MM.1S (cell line): ENCODE results near the gene NCF1.
"Not testable (repeated sequence)": the region's sequence is repeated elsewhere in the genome, so short reads cannot be mapped to it uniquely, and the experiment has no call there.

ENCODE experiments used
- DNase-seq: peaks from one replicate; pipeline ENCODE4 v3.0.0-alpha.2; 2015
- H2AFZ ChIP-seq: fragments of 300-600 bp; sonication (generic); 2 replicates; pipeline ENCODE4 v1.6.0; 2016; ENCODE audit warnings: antibody characterized with exemption, low read length
- H3F3A ChIP-seq: fragments of 300-600 bp; sonication (generic); 2 replicates; pipeline ENCODE4 v1.6.1; 2016; ENCODE audit warnings: mild to moderate bottlenecking, antibody characterized with exemption, low read length, moderate library complexity, mixed read lengths; ENCODE audit not compliant: insufficient read depth
- H3K27ac ChIP-seq: fragments of 300-600 bp; sonication (generic); 2 replicates; pipeline ENCODE4 v1.5.1; 2016; ENCODE audit warnings: mild to moderate bottlenecking, low read length
- H3K27me3 ChIP-seq: fragments of 300-600 bp; sonication (generic); replicated peaks from 2 replicates; pipeline ENCODE4 v1.6.0; 2016; ENCODE audit warnings: low read length; ENCODE audit not compliant: insufficient read depth
- H3K36me3 ChIP-seq: fragments of 300-600 bp; sonication (generic); replicated peaks from 2 replicates; pipeline ENCODE4 v1.6.1; 2016; ENCODE audit warnings: mild to moderate bottlenecking, low read length, mixed read lengths; ENCODE audit not compliant: insufficient read depth
- H3K4me1 ChIP-seq: fragments of 300-600 bp; sonication (generic); 2 replicates; pipeline ENCODE4 v1.6.1; 2016; ENCODE audit warnings: low read length, mixed read lengths
- H3K4me2 ChIP-seq: fragments of 300-600 bp; sonication (generic); 2 replicates; pipeline ENCODE4 v1.6.0; 2016; ENCODE audit warnings: low read depth, low read length
- H3K4me3 ChIP-seq: fragments of 300-600 bp; sonication (generic); 2 replicates; pipeline ENCODE4 v1.5.1; 2016; ENCODE audit warnings: low read length, mixed read lengths
- H3K79me2 ChIP-seq: fragments of 300-600 bp; sonication (generic); 2 replicates; pipeline ENCODE4 v1.6.1; 2016; ENCODE audit warnings: mixed run types, low read length, mixed read lengths
- H3K9ac ChIP-seq: fragments of 300-600 bp; sonication (generic); 2 replicates; pipeline ENCODE4 v1.6.1; 2016; ENCODE audit warnings: low read length, mixed read lengths
- H3K9me2 ChIP-seq: fragments of 300-600 bp; sonication (generic); replicated peaks from 2 replicates; pipeline ENCODE4 v1.6.1; 2016; ENCODE audit warnings: mild to moderate bottlenecking, low read length, mixed read lengths; ENCODE audit not compliant: insufficient read depth
- H3K9me3 ChIP-seq: fragments of 300-600 bp; sonication (generic); replicated peaks from 2 replicates; pipeline ENCODE4 v1.6.1; 2016; ENCODE audit warnings: mild to moderate bottlenecking, low read length, mixed read lengths; ENCODE audit not compliant: insufficient read depth
- H4K20me1 ChIP-seq: fragments of 300-600 bp; sonication (generic); 2 replicates; pipeline ENCODE4 v1.6.1; 2016; ENCODE audit warnings: mild to moderate bottlenecking, low read length, moderate library complexity, mixed read lengths; ENCODE audit not compliant: insufficient read depth
- EZH2 ChIP-seq: fragments of 300-600 bp; sonication (generic); optimal IDR thresholded peaks from 2 replicates; pipeline ENCODE3; 2017; ENCODE audit warnings: low read depth, mild to moderate bottlenecking, antibody characterized with exemption, low read length, mixed read lengths
- EZH2phosphoT487 ChIP-seq: fragments of 300-600 bp; sonication (generic); IDR thresholded peaks from 2 replicates; pipeline ENCODE4 v1.6.1; 2018; ENCODE audit warnings: antibody characterized with exemption, low read length
- TF ChIP-seq, protein P1 (sequence below): fragments of 300-600 bp; sonication (generic); IDR thresholded peaks from 2 replicates; pipeline ENCODE4 v1.5.1; 2016; ENCODE audit warnings: antibody characterized with exemption, low read length, mixed read lengths

NCF1 gene

DNA sequence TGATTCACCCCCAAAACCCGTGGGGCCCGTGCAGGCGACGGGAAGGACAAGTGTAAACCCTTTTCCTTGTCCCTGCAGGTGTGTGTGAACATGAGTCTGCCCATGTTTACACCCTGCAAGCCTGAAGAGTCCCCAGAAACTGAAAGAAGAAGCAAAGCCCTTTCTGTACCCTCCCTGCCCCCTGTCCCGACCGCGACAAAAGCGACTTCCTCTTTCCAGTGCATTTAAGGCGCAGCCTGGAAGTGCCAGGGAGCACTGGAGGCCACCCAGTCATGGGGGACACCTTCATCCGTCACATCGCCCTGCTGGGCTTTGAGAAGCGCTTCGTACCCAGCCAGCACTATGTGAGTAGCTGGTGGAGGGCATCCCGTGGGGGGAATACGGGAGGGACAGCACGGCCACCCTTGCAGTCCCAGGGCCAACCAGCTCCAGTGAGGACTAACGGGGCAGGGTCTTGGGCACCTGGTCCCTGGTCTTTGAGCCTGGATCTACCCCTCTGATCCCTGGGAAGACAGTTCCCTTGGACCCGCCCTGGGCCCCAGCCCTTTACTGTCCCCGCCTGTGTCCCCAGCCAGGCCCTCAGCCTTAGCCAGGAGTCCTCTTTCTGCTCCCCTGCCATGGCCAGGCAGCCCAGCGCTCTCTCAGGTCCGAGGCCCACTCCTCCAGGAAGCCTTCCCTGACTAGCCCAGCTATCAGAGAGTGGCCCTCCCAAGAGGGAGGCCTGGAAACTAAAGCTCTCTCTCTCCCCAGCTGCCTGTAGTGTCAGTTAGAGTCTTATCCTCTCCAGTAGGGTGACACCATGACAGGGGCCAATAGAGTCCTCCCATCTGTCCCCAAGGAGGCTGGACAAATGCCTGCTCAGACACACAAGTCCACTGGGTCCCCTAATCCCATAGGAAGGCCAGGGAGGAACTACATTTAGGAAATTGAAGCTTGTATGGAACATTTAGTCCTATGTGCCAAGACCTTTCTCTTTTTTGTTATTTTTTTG lies at the start of gene NCF1:
TSS of gene NCF1 (plus strand) at position 252 of the 991 bp plus-strand sequence. CDS start at position 273, 21 bp downstream.
- H3K9me2 ChIP-seq, H3K79me2 ChIP-seq, H3F3A ChIP-seq, H3K4me2 ChIP-seq, H4K20me1 ChIP-seq, H3K27ac ChIP-seq, H3K4me3 ChIP-seq, H3K4me1 ChIP-seq, H2AFZ ChIP-seq, H3K9ac ChIP-seq, H3K9me3 ChIP-seq, H3K36me3 ChIP-seq, H3K27me3 ChIP-seq, DNase-seq: not testable (repeated sequence)

- no peak for DNase-seq
- TF ChIP-seq EZH2 (no peak), EZH2phosphoT487 (no peak)
- TF ChIP-seq, protein P1, sequence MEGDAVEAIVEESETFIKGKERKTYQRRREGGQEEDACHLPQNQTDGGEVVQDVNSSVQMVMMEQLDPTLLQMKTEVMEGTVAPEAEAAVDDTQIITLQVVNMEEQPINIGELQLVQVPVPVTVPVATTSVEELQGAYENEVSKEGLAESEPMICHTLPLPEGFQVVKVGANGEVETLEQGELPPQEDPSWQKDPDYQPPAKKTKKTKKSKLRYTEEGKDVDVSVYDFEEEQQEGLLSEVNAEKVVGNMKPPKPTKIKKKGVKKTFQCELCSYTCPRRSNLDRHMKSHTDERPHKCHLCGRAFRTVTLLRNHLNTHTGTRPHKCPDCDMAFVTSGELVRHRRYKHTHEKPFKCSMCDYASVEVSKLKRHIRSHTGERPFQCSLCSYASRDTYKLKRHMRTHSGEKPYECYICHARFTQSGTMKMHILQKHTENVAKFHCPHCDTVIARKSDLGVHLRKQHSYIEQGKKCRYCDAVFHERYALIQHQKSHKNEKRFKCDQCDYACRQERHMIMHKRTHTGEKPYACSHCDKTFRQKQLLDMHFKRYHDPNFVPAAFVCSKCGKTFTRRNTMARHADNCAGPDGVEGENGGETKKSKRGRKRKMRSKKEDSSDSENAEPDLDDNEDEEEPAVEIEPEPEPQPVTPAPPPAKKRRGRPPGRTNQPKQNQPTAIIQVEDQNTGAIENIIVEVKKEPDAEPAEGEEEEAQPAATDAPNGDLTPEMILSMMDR, result no peak
- no peak overlapping the region for H2AFZ ChIP-seq
- no peaks in the 10 kb centered on the region for H3K36me3 ChIP-seq
- no peaks in the 10 kb centered on the region for H3K27me3 ChIP-seq
- H3K79me2 ChIP-seq, result no peaks in the 10 kb centered on the region
- no peaks in the 10 kb centered on the region for H3K9me2 ChIP-seq
- no peak overlapping the region for H3K4me2 ChIP-seq
- H3K9me3 ChIP-seq, result no peaks in the 10 kb centered on the region
- H3K27ac ChIP-seq, result no peak overlapping the region
- H3K9ac ChIP-seq, result no peak overlapping the region
- H3K4me3 ChIP-seq, result no peak overlapping the region
- no peaks in the 10 kb centered on the region for H3K4me1 ChIP-seq
- H3F3A ChIP-seq, result no peaks in the 10 kb centered on the region
- no peaks in the 10 kb centered on the region for H4K20me1 ChIP-seq
These were observed 48.0 kb upstream of the NCF1 start for GRCh38 chr7:74725840-74726239.

DNA sequence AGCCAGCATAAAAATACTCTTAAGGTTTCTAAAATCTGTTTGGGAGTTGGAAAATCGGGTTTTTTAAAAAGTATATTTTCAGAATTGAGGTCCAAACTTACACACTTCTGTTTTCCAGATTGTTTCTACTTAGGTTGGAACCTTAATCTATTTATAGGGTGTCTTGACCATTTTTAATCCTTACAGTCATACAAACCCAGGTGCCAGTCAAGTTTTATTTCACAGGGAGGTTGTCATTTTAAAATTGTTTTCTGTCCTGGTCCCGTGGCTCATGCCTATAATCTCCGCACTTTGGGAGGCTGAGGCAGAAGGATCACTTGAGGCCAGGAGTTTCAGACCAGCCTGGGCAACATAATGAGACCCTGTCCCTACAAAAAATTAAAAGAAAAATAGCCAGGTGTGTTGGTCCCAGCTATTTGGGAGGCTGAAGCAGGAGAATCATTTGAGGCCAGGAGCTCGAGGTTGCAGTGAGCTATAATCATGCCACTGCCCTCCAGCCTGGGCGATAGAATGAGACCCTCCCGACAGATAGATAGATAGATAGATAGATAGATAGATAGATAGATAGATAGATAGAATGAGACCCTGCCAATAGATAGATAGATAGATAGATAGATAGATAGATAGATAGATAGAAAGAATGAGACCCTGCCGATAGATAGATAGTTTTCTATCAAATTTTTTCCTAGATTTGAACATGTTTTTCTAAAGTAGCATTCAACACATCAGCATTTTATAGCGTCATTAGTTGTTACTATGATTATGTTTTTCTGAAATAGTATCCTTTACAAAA lies 47.3 kb upstream of the NCF1 start:
- H3K4me3 ChIP-seq, result no peak overlapping the region
- no peak overlapping the region for H3K27ac ChIP-seq
- H3K27me3 ChIP-seq, result no peaks in the 10 kb centered on the region
- H2AFZ ChIP-seq, result no peak overlapping the region
- H3K36me3 ChIP-seq, result no peaks in the 10 kb centered on the region
- no peak for DNase-seq
- no peaks in the 10 kb centered on the region for H3K79me2 ChIP-seq
- no peak overlapping the region for H3K4me2 ChIP-seq
- no peaks in the 10 kb centered on the region for H3K4me1 ChIP-seq
- no peaks in the 10 kb centered on the region for H3K9me3 ChIP-seq
- TF ChIP-seq EZH2 (no peak), EZH2phosphoT487 (no peak)
- TF ChIP-seq, protein P1, result no peak
- H3F3A ChIP-seq, result no peaks in the 10 kb centered on the region
- no peaks in the 10 kb centered on the region for H3K9me2 ChIP-seq
- H4K20me1 ChIP-seq, result no peaks in the 10 kb centered on the region
- no peak overlapping the region for H3K9ac ChIP-seq

- DNase-seq, H3K4me3 ChIP-seq, H3K36me3 ChIP-seq, H3K9me3 ChIP-seq, H3K79me2 ChIP-seq, H3F3A ChIP-seq, H3K9me2 ChIP-seq, H4K20me1 ChIP-seq, H3K4me1 ChIP-seq, H3K9ac ChIP-seq, H3K27ac ChIP-seq, H3K27me3 ChIP-seq, H3K4me2 ChIP-seq, H2AFZ ChIP-seq: not testable (repeated sequence)
These were observed 45.1 kb upstream of the NCF1 start for GRCh38 chr7:74728686-74729085.

DNA sequence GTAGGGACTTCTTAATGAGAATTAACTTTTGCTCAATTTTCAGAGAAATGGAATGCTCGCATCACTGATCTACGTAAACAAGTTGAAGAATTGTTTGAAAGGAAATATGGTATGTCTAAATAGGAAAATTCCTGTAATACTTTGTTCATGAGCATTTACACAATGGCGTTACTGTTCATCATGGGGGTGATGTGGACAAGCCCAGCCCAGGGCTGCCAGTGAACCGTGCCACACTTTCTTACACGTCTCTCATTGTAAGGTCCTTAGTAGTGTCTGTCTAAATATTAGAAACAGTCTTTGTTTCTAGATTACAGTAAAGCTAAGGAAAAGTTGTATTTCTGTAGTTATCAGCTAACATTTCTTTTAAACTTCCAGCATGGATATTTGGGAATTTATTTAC lies 43.6 kb upstream of the NCF1 start:
- H3K4me2 ChIP-seq, H3K9ac ChIP-seq, H3K79me2 ChIP-seq, H3F3A ChIP-seq, H3K9me2 ChIP-seq, H3K36me3 ChIP-seq, H4K20me1 ChIP-seq, DNase-seq, H3K4me3 ChIP-seq, H3K27me3 ChIP-seq, H3K27ac ChIP-seq, H2AFZ ChIP-seq, H3K4me1 ChIP-seq, H3K9me3 ChIP-seq: not testable (repeated sequence)
